Measurements from ENCODE around the gene CYP3A5. TPM values are rescaled to one million over a fixed set of nuclear protein-coding genes. Genes with fewer than 3 reads are reported as not detected.

The CYP3A5 gene
- total RNA-seq, 1 experiment from 2014 or later: not detected

- Histone ChIP-seq H4K8ac (replicated peaks; ENCODE audit: insufficient read length, low read depth, low read length) (no peak overlapping the region), H3K9me3 (ENCODE audit: control insufficient read depth, low read depth, low read length) (no peaks in the 10 kb centered on the region), H3K23ac (ENCODE audit: insufficient read length, low read depth, low read length) (no peak overlapping the region), H3K4me1 (ENCODE audit: insufficient read depth, low read length) (no peaks in the 10 kb centered on the region), H3K27me3 (ENCODE audit: insufficient read depth, low read length) (no peaks in the 10 kb centered on the region), H3K79me2 (ENCODE audit: insufficient read depth, low read length) (no peaks in the 10 kb centered on the region), H3T11ph (ENCODE audit: low read length) (no peak overlapping the region), H2BK20ac (ENCODE audit: low read depth, low read length, poor library complexity, severe bottlenecking) (no peak overlapping the region), H3K79me1 (ENCODE audit: insufficient read depth, low read depth, low read length, poor library complexity, severe bottlenecking) (peaks cover 4% of the 10 kb centered on the region), H3K27ac (ENCODE audit: insufficient read length, low read depth, low read length) (no peak overlapping the region), H3K4me2 (ENCODE audit: insufficient read depth, insufficient read length, low read length) (no peak overlapping the region), H3K14ac (ENCODE audit: insufficient read depth, low read length) (no peak overlapping the region), H3K18ac (ENCODE audit: insufficient read length, low read depth, low read length) (no peak overlapping the region), H2BK5ac (ENCODE audit: insufficient read length, low read length) (no peak overlapping the region), H2BK15ac (ENCODE audit: low read depth, low read length) (no peak overlapping the region), H2BK12ac (ENCODE audit: insufficient read length, low read depth, low read length) (no peak overlapping the region), H2AFZ (ENCODE audit: low read length) (no peak overlapping the region), H4K91ac (ENCODE audit: insufficient read length, low read depth, low read length) (no peak overlapping the region), H3K9ac (ENCODE audit: extremely low read depth, insufficient read length, low read length) (no peak overlapping the region), H3K56ac (ENCODE audit: insufficient read length, low read depth, low read length) (no peak overlapping the region), H2AK5ac (ENCODE audit: insufficient read length, low read length) (no peak overlapping the region), H4K5ac (ENCODE audit: insufficient read length, low read depth, low read length) (no peak overlapping the region), H2BK120ac (ENCODE audit: low read depth, low read length, poor library complexity, severe bottlenecking) (no peak overlapping the region), H3K4ac (ENCODE audit: low read depth, low read length) (no peak overlapping the region), H3K23me2 (ENCODE audit: insufficient read length, low read depth, low read length, poor library complexity, severe bottlenecking) (peaks cover 7% of the 10 kb centered on the region), H4K20me1 (ENCODE audit: control insufficient read depth, insufficient read depth, insufficient read length) (no peaks in the 10 kb centered on the region)
- Mint-ChIP-seq H3K9me3 (no peaks in the 10 kb centered on the region), H3K27ac (no peak overlapping the region), H3K27me3 (ENCODE audit: low read depth) (0 out of 2 replicates have a peak, but pooled peaks cover 1% of the 10 kb centered on the region), H3K4me1 (peaks cover 11 to 18% of the 10 kb centered on the region in 2 experiments), H3K4me3 (peak overlapping the region in 1 of 2 experiments; percentile 37; a peak in 2 of 5 replicates), H3K36me3 (ENCODE audit: insufficient read depth in 1 of 3, low read depth in 3 of 3) (peaks cover 40 to 59% (median 56%) of the 10 kb centered on the region in 3 experiments)
- DNase-seq: no peak
- no CpG with 5 or more reads among the region's 3 CpGs for WGBS (ENCODE audit: extremely low coverage, insufficient read length, low lambda C conversion rate)
- no peak for TF ChIP-seq CTCF (conservative IDR thresholded peaks at IDR 0.05)
These were observed 61.1 kb downstream of the CYP3A5 start for GRCh38 chr7:99618726-99619125.
